T-helper 9 cell (primary cell): ENCODE results near the gene CSNK2A1.
A peak's percentile ranks its signal among the peaks of the same experiment; 100 is the strongest.
"Not testable (repeated sequence)": the region's sequence is repeated elsewhere in the genome, so short reads cannot be mapped to it uniquely, and the experiment has no call there.

ENCODE experiments used
- DNase-seq: peaks from one replicate; pipeline ENCODE4 v3.0.0-alpha.2; 2020
- total RNA-seq, 2 donors: gene quantifications; one replicate each; lab custom pipeline; 2026; lab: John Stamatoyannopoulos, UW

CSNK2A1 gene
- 62.0 to 136 reads per million in 2 donors for total RNA-seq

GRCh38 chr20:543369-544152, at the start of gene CSNK2A1:
Gene CSNK2A1, minus strand, starts transcription at chr20:543790. Its CDS starts 35,239 bp downstream, at chr20:508551.
- peak; percentile 93 for DNase-seq

- no peak for DNase-seq
Observed at GRCh38 chr20:592506-592905, 48.9 kb upstream of the CSNK2A1 start.

- DNase-seq = no peak
Observed at GRCh38 chr20:591941-592340, 48.4 kb upstream of the CSNK2A1 start.

GRCh38 chr20:588932-589672, 45.5 kb upstream of the CSNK2A1 start:
- no peak for DNase-seq

- DNase-seq = no peak
Observed at GRCh38 chr20:588476-588875, 44.9 kb upstream of the CSNK2A1 start.

GRCh38 chr20:584971-585301, 41.3 kb upstream of the CSNK2A1 start:
- DNase-seq = no peak

GRCh38 chr20:584161-584970, 40.8 kb upstream of the CSNK2A1 start:
- DNase-seq = no peak

GRCh38 chr20:582204-582603, 38.6 kb upstream of the CSNK2A1 start:
- DNase-seq = no peak

- DNase-seq = not testable (repeated sequence)
Observed at GRCh38 chr20:578940-579690, 35.5 kb upstream of the CSNK2A1 start.

- DNase-seq = no peak
Observed at GRCh38 chr20:577167-577791, 33.7 kb upstream of the CSNK2A1 start.

- no peak for DNase-seq
Observed at GRCh38 chr20:576156-576555, 32.6 kb upstream of the CSNK2A1 start.

GRCh38 chr20:575230-575629, 31.6 kb upstream of the CSNK2A1 start:
- no peak for DNase-seq

- DNase-seq = no peak
Observed at GRCh38 chr20:574297-574942, 30.8 kb upstream of the CSNK2A1 start.

- no peak for DNase-seq
Observed at GRCh38 chr20:573414-574296, 30.1 kb upstream of the CSNK2A1 start.

- DNase-seq = no peak
Observed at GRCh38 chr20:572727-573126, 29.1 kb upstream of the CSNK2A1 start.

GRCh38 chr20:571754-572441, 28.3 kb upstream of the CSNK2A1 start:
- DNase-seq = no peak

GRCh38 chr20:568673-569415, 25.3 kb upstream of the CSNK2A1 start:
- DNase-seq = no peak

GRCh38 chr20:568097-568652, 24.6 kb upstream of the CSNK2A1 start:
- DNase-seq = no peak

- no peak for DNase-seq
Observed at GRCh38 chr20:564192-564591, 20.6 kb upstream of the CSNK2A1 start.
